PC-9 (cell line): ENCODE results near the gene LCLAT1.

Source experiments
- CTCF ChIP-seq: fragments of 200-600 bp; sonication (generic); conservative IDR thresholded peaks from 2 replicates; pipeline ENCODE4 v1.6.1; 2017; ENCODE audit warnings: mixed run types, antibody characterized with exemption, mild to moderate bottlenecking, moderate library complexity
- EZH2 ChIP-seq: fragments of 200-600 bp; sonication (generic); IDR thresholded peaks from 2 replicates; pipeline ENCODE4 v1.8.0; 2017; ENCODE audit warnings: antibody characterized with exemption, low read depth

GRCh38 chr2:30530346-30530745 is 83.3 kb downstream of the LCLAT1 start:
- no peak for TF ChIP-seq CTCF
- TF ChIP-seq EZH2 = no peak
